SK-N-SH treated with all-trans-retinoic acid at 6 μM for 48 hours (cell line): ENCODE data around the gene MFSD6.
A peak's percentile ranks its signal among the peaks of the same experiment; 100 is the strongest.

Experiments
- ATAC-seq: fragments of 200-7000 bp; cut with Tn5 transposase; 3 replicates; pipeline ENCODE4 v1.9.1; 2020; ENCODE audit warnings: mild to moderate bottlenecking, moderate library complexity
- ARNTL ChIP-seq: fragments of 450-650 bp; formaldehyde crosslinking; IDR thresholded peaks from 2 replicates; pipeline ENCODE4 v1.5.0; 2020; ENCODE audit warnings: low read depth, mild to moderate bottlenecking, moderate library complexity, borderline replicate concordance
- BACH2 ChIP-seq: fragments of 250-450 bp; sonication (Bioruptor Pico); IDR thresholded peaks from 2 replicates; pipeline ENCODE4 v1.9.0; 2021; ENCODE audit warnings: mild to moderate bottlenecking, borderline replicate concordance
- CREB5 ChIP-seq: fragments of 250-450 bp; sonication (Bioruptor Pico); IDR thresholded peaks from 2 replicates; pipeline ENCODE4 v1.5.1; 2020; ENCODE audit warnings: low read depth, mild to moderate bottlenecking, moderate library complexity
- CSDC2 ChIP-seq: fragments of 250-450 bp; sonication (Bioruptor Pico); IDR thresholded peaks from 2 replicates; pipeline ENCODE4 v1.5.0; 2020; ENCODE audit warnings: mild to moderate bottlenecking, moderate library complexity
- CSRNP3 ChIP-seq: fragments of 250-450 bp; sonication (Bioruptor Pico); IDR thresholded peaks from 2 replicates; pipeline ENCODE4 v1.5.1; 2021; ENCODE audit warnings: mild to moderate bottlenecking, moderate library complexity
- ESRRG ChIP-seq: fragments of 250-450 bp; sonication (Bioruptor Pico); IDR thresholded peaks from 2 replicates; pipeline ENCODE4 v1.6.1; 2021; ENCODE audit warnings: mild to moderate bottlenecking
- ISL1 ChIP-seq: fragments of 250-450 bp; sonication (Bioruptor Pico); IDR thresholded peaks from 2 replicates; pipeline ENCODE4 v2.1.2; 2022; ENCODE audit warnings: mild to moderate bottlenecking, moderate library complexity
- OSR1 ChIP-seq: fragments of 250-450 bp; sonication (Bioruptor Pico); IDR thresholded peaks from 2 replicates; pipeline ENCODE4 v1.8.0; 2022; ENCODE audit warnings: moderate library complexity, mild to moderate bottlenecking, inconsistent platforms
- PATZ1 ChIP-seq: fragments of 250-450 bp; sonication (Bioruptor Pico); IDR thresholded peaks from 2 replicates; pipeline ENCODE4 v1.8.0; 2020; ENCODE audit warnings: mild to moderate bottlenecking, moderate library complexity, borderline replicate concordance
- PPARA ChIP-seq: fragments of 250-450 bp; sonication (Bioruptor Pico); IDR thresholded peaks from 2 replicates; pipeline ENCODE4 v1.5.0; 2020; ENCODE audit warnings: mild to moderate bottlenecking, borderline replicate concordance
- RARB ChIP-seq: fragments of 250-450 bp; sonication (Bioruptor Pico); IDR thresholded peaks from 2 replicates; pipeline ENCODE4 v1.8.0; 2021; ENCODE audit warnings: mild to moderate bottlenecking, moderate library complexity
- SNAI2 ChIP-seq: fragments of 250-450 bp; sonication (Bioruptor Pico); IDR thresholded peaks from 2 replicates; pipeline ENCODE4 v1.5.0; 2020; ENCODE audit warnings: mild to moderate bottlenecking, moderate library complexity
- TCF4 ChIP-seq: fragments of 250-450 bp; sonication (Bioruptor Pico); IDR thresholded peaks from 2 replicates; pipeline ENCODE4 v1.8.0; 2021; ENCODE audit warnings: mild to moderate bottlenecking, moderate library complexity, borderline replicate concordance
- TOX ChIP-seq: fragments of 250-450 bp; sonication (Bioruptor Pico); IDR thresholded peaks from 2 replicates; pipeline ENCODE4 v1.8.0; 2021; ENCODE audit warnings: mild to moderate bottlenecking, moderate library complexity, borderline replicate concordance
- TSHZ2 ChIP-seq: fragments of 250-450 bp; sonication (Bioruptor Pico); IDR thresholded peaks from 2 replicates; pipeline ENCODE4 v1.5.0; 2020; ENCODE audit warnings: mild to moderate bottlenecking, moderate library complexity
- ZC3H10 ChIP-seq: fragments of 250-450 bp; sonication (Bioruptor Pico); IDR thresholded peaks from 2 replicates; pipeline ENCODE4 v1.5.1; 2021; ENCODE audit warnings: mild to moderate bottlenecking, moderate library complexity
- ZFP3 ChIP-seq: fragments of 250-450 bp; sonication (Bioruptor Pico); IDR thresholded peaks from 2 replicates; pipeline ENCODE4 v1.5.0; 2020; ENCODE audit warnings: mild to moderate bottlenecking, moderate library complexity
- ZFP30 ChIP-seq: fragments of 450-650 bp; formaldehyde crosslinking; IDR thresholded peaks from 2 replicates; pipeline ENCODE4 v1.5.0; 2022; ENCODE audit warnings: mild to moderate bottlenecking, moderate library complexity
- ZNF565 ChIP-seq: fragments of 450-650 bp; formaldehyde crosslinking; conservative IDR thresholded peaks from 2 replicates; pipeline ENCODE4 v1.5.0; 2020; ENCODE audit warnings: low read depth, mild to moderate bottlenecking, moderate library complexity
- ZNF70 ChIP-seq: fragments of 450-650 bp; formaldehyde crosslinking; IDR thresholded peaks from 2 replicates; pipeline ENCODE4 v1.5.0; 2020; ENCODE audit warnings: mild to moderate bottlenecking, moderate library complexity
- ZNF8 ChIP-seq: fragments of 450-650 bp; formaldehyde crosslinking; IDR thresholded peaks from 2 replicates; pipeline ENCODE4 v1.5.0; 2020; ENCODE audit warnings: mild to moderate bottlenecking, moderate library complexity

Gene MFSD6

GRCh38 chr2:190477661-190478454, 69.7 kb downstream of the MFSD6 start:
- TF ChIP-seq BACH2 (no peak), TCF4 (CRISPR knock-in tag) (peak; percentile 68; the same call in 1 of the 2 replicates), ISL1 (no peak), TSHZ2 (CRISPR knock-in tag) (no peak), ZFP30 (CRISPR knock-in tag) (no peak), ZNF70 (no peak), SNAI2 (no peak), ZFP3 (CRISPR knock-in tag) (no peak)
- peak; percentile 26; the same call in 1 of the 3 replicates for ATAC-seq

- no peak for TF ChIP-seq ARNTL (CRISPR knock-in tag)
- TF ChIP-seq ZNF8 (CRISPR knock-in tag): no peak
- no peak for TF ChIP-seq TSHZ2 (CRISPR knock-in tag)
- TF ChIP-seq TOX (CRISPR knock-in tag): no peak
- no peak for TF ChIP-seq CSDC2 (CRISPR knock-in tag)
- no peak for TF ChIP-seq RARB
- TF ChIP-seq SNAI2: no peak
- TF ChIP-seq ZNF70: no peak
- ATAC-seq: no peak
Measured at GRCh38 chr2:190478572-190479195, 70.5 kb downstream of the MFSD6 start.

GRCh38 chr2:190481339-190481738, 73.2 kb downstream of the MFSD6 start:
- TF ChIP-seq SNAI2: no peak
- TF ChIP-seq TCF4 (CRISPR knock-in tag): no peak
- ATAC-seq: no peak

GRCh38 chr2:190482451-190482850, 74.3 kb downstream of the MFSD6 start:
- no peak for ATAC-seq
- TF ChIP-seq RARB: no peak
- TF ChIP-seq ARNTL (CRISPR knock-in tag): no peak
- no peak for TF ChIP-seq ZNF70
- TF ChIP-seq CSDC2 (CRISPR knock-in tag): no peak
- TF ChIP-seq CSRNP3 (CRISPR knock-in tag): no peak
- no peak for TF ChIP-seq ZFP3 (CRISPR knock-in tag)
- no peak for TF ChIP-seq ESRRG (CRISPR knock-in tag)
- no peak for TF ChIP-seq PPARA (CRISPR knock-in tag)
- TF ChIP-seq TOX (CRISPR knock-in tag): no peak
- TF ChIP-seq BACH2: no peak
- TF ChIP-seq PATZ1 (CRISPR knock-in tag): no peak
- TF ChIP-seq ISL1: no peak
- TF ChIP-seq OSR1: no peak
- no peak for TF ChIP-seq ZNF8 (CRISPR knock-in tag)
- TF ChIP-seq TSHZ2 (CRISPR knock-in tag): no peak
- no peak for TF ChIP-seq TCF4 (CRISPR knock-in tag)
- TF ChIP-seq CREB5 (CRISPR knock-in tag): no peak
- no peak for TF ChIP-seq ZNF565 (CRISPR knock-in tag)
- TF ChIP-seq ZC3H10: no peak
